HG03280 (cell line): ENCODE results near the gene PRAMEF5.
"Not testable (repeated sequence)": the region's sequence is repeated elsewhere in the genome, so short reads cannot be mapped to it uniquely, and the experiment has no call there.

Experiments used
- ATAC-seq: cut with Tn5 transposase; IDR thresholded peaks from one replicate; pipeline ENCODE4 v1.9.1; 2021; ENCODE audit warnings: mild to moderate bottlenecking, moderate library complexity; ENCODE audit not compliant: unreplicated experiment

The PRAMEF5 gene

GRCh38 chr1:13253898-13254297 is at the start of gene PRAMEF5:
PRAMEF5 (plus strand) TSS chr1:13254198; CDS start chr1:13259269, 5,071 bp downstream.
- ATAC-seq, result not testable (repeated sequence)

GRCh38 chr1:13208712-13209111 is 45.3 kb upstream of the PRAMEF5 start:
- ATAC-seq, result not testable (repeated sequence)

GRCh38 chr1:13216619-13217018 is 37.4 kb upstream of the PRAMEF5 start:
- not testable (repeated sequence) for ATAC-seq

GRCh38 chr1:13219203-13219602 is 34.8 kb upstream of the PRAMEF5 start:
- not testable (repeated sequence) for ATAC-seq

- not testable (repeated sequence) for ATAC-seq
Measured at GRCh38 chr1:13222788-13223187, 31.2 kb upstream of the PRAMEF5 start.

GRCh38 chr1:13224480-13225060 is 29.4 kb upstream of the PRAMEF5 start:
- no peak for ATAC-seq

- not testable (repeated sequence) for ATAC-seq
Measured at GRCh38 chr1:13225675-13226204, 28.3 kb upstream of the PRAMEF5 start, which contains the start of gene PRAMEF18. PRAMEF18 (minus strand) TSS chr1:13226154; CDS start chr1:13226106, 48 bp downstream.

- ATAC-seq, result not testable (repeated sequence)
Measured at GRCh38 chr1:13227271-13228055, 26.5 kb upstream of the PRAMEF5 start.

- no peak for ATAC-seq
Measured at GRCh38 chr1:13228343-13228781, 25.6 kb upstream of the PRAMEF5 start.

GRCh38 chr1:13230096-13230495 is 23.9 kb upstream of the PRAMEF5 start:
- ATAC-seq, result not testable (repeated sequence)

- ATAC-seq, result not testable (repeated sequence)
Measured at GRCh38 chr1:13230601-13231000, 23.4 kb upstream of the PRAMEF5 start.

- ATAC-seq, result not testable (repeated sequence)
Measured at GRCh38 chr1:13231061-13231750, 22.8 kb upstream of the PRAMEF5 start.

GRCh38 chr1:13232056-13232455 is 21.9 kb upstream of the PRAMEF5 start:
- not testable (repeated sequence) for ATAC-seq

GRCh38 chr1:13234057-13234456 is 19.9 kb upstream of the PRAMEF5 start:
- ATAC-seq, result not testable (repeated sequence)

- not testable (repeated sequence) for ATAC-seq
Measured at GRCh38 chr1:13237572-13237971, 16.4 kb upstream of the PRAMEF5 start.

- ATAC-seq, result not testable (repeated sequence)
Measured at GRCh38 chr1:13239633-13240032, 14.4 kb upstream of the PRAMEF5 start.

- ATAC-seq, result not testable (repeated sequence)
Measured at GRCh38 chr1:13243536-13244263, 10.3 kb upstream of the PRAMEF5 start.

GRCh38 chr1:13245841-13246553 is 8.0 kb upstream of the PRAMEF5 start:
- not testable (repeated sequence) for ATAC-seq

- not testable (repeated sequence) for ATAC-seq
Measured at GRCh38 chr1:13246554-13246871, 7.5 kb upstream of the PRAMEF5 start.

- not testable (repeated sequence) for ATAC-seq
Measured at GRCh38 chr1:13247122-13247521, 6.9 kb upstream of the PRAMEF5 start.
